ENCODE results near the gene AKAP10. TPM values are rescaled to one million over a fixed set of nuclear protein-coding genes. Genes with fewer than 3 reads are reported as not detected.
"Not testable (repeated sequence)": the region's sequence is repeated elsewhere in the genome, so short reads cannot be mapped to it uniquely, and the experiment has no call there.

The AKAP10 gene
- total RNA-seq, 4 donors from 2014 or later = 18.7 to 36.8 (median 25.3) TPM

DNA sequence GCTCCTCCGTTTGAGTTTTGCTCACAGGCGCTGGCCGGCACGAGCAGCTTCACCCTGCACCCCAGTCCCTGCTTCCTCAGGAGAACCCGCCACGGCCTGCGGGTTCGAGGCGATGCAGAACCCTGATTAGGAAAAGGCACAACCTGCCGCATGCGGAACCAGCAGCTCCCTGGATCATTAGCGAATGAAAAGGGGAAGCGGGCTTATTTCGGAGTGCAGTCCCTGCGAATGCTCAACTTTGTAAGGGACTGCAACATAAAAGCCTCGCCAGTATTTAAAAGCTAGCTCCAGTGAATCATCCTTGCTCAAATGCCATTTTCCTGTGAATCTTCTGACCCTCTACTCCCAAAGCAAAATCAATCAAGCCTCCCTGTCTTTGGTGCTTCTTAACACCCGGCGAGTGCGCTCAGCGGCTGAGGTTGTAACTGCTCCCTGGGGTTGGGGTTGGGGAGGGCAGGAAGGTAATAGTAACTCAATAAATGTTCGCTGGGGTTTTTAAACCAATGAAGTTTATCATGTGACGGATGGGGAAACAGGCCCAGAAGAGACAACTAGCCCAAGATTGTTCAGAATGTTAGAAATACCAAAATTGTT, 678 bp upstream of the AKAP10 start:
- no peak for DNase-seq
- H3K36me3 ChIP-seq = no peaks in the 10 kb centered on the region
- TF ChIP-seq POLR2AphosphoS5 (IDR thresholded peaks at IDR 0.05) (no peak), EP300 (IDR thresholded peaks at IDR 0.05; ENCODE audit: low read depth) (no peak), POLR2A (IDR thresholded peaks at IDR 0.05) (no peak)
- TF ChIP-seq, protein P1, sequence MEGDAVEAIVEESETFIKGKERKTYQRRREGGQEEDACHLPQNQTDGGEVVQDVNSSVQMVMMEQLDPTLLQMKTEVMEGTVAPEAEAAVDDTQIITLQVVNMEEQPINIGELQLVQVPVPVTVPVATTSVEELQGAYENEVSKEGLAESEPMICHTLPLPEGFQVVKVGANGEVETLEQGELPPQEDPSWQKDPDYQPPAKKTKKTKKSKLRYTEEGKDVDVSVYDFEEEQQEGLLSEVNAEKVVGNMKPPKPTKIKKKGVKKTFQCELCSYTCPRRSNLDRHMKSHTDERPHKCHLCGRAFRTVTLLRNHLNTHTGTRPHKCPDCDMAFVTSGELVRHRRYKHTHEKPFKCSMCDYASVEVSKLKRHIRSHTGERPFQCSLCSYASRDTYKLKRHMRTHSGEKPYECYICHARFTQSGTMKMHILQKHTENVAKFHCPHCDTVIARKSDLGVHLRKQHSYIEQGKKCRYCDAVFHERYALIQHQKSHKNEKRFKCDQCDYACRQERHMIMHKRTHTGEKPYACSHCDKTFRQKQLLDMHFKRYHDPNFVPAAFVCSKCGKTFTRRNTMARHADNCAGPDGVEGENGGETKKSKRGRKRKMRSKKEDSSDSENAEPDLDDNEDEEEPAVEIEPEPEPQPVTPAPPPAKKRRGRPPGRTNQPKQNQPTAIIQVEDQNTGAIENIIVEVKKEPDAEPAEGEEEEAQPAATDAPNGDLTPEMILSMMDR (IDR thresholded peaks at IDR 0.05) = no peak
- H3K4me3 ChIP-seq = peak overlapping the region; percentile 68 to 99 (median 92)
- WGBS, 2 donors (ENCODE audit: low coverage in 1 of 2) = 52 to 77% methylated on average over 7 to 22 of the region's 22 CpGs
- H3K4me1 ChIP-seq = peaks cover 15 to 22% (median 20%) of the 10 kb centered on the region in 4 donors
- no peaks in the 10 kb centered on the region for H3K9me3 ChIP-seq
- in situ Hi-C loops (cut with MboI; ENCODE audit: low pct_ligation_motif_present in 1 of 4, low pct_unique_long_range_greater_than_20kb in 1 of 4, low sequenced_read_pairs in 3 of 4) = loop anchor here in 1 of 4 donors (25.0 kb wide), 1 partner anchor 334 kb away; no protein-coding TSS in a partner anchor
- intact Hi-C loops (cut with DNase I; ENCODE audit: low total_unique reads) = no loop called here
- no peaks in the 10 kb centered on the region for H3K27me3 ChIP-seq
- peak overlapping the region; percentile 88 to 94 (median 92) for H3K27ac ChIP-seq

DNA sequence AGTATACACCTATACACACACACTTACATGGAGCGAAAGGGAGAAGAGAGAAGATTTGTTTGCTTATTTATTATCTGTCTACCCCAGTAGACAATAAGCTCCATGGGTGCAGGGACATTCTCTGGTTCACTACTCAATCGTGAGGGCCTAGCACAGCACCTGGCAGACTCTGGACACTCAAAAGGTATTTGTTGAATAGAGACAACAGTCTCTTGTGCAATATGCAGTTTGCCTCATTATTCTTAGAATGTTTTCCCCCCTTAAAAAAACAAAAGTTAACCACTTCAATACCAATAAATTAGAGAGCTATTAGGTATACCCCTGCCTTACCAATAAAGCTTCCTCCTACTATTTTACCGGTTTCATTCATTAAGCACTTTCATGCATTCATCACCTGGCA, 2.0 kb downstream of the AKAP10 start:
- intact Hi-C loops (cut with DNase I; ENCODE audit: low total_unique reads) = no loop called here
- no peak for TF ChIP-seq EP300 (IDR thresholded peaks at IDR 0.05; ENCODE audit: low read depth)
- TF ChIP-seq, protein P1 (IDR thresholded peaks at IDR 0.05) = no peak
- in situ Hi-C loops (cut with MboI; ENCODE audit: low pct_ligation_motif_present in 1 of 4, low pct_unique_long_range_greater_than_20kb in 1 of 4, low sequenced_read_pairs in 3 of 4) = loop anchor here in 1 of 4 donors (25.0 kb wide), 1 partner anchor 337 kb away; no protein-coding TSS in a partner anchor
- DNase-seq = no peak
- no peak overlapping the region for H3K27ac ChIP-seq
- no peaks in the 10 kb centered on the region for H3K9me3 ChIP-seq
- no peak overlapping the region for H3K4me3 ChIP-seq
- peaks cover 15 to 22% (median 20%) of the 10 kb centered on the region in 4 donors for H3K4me1 ChIP-seq
- WGBS, 2 donors (ENCODE audit: low coverage in 1 of 2) = 84% methylated on average over 3 of the region's 3 CpGs
- H3K36me3 ChIP-seq = no peaks in the 10 kb centered on the region
- H3K27me3 ChIP-seq = no peaks in the 10 kb centered on the region

DNA sequence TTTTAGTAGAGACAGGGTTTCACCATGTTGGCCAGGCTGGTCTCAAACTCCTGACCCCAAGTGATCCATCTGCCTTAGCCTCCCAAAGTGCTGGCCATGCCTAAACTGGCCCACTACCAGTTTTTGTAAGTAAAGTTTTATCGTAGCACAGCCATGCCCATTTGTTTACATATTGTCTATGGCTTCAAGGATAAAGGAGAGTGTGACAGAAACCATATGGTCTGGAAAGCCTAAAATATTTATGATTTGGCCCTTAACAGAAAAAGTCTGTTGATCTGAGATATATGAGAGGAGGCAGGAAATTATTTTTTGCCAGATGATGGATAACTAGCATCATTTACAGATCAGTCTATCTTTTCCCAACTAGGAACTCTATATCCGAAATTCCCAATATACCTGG, 4.5 kb downstream of the AKAP10 start:
- in situ Hi-C loops (cut with MboI; ENCODE audit: low pct_ligation_motif_present in 1 of 4, low pct_unique_long_range_greater_than_20kb in 1 of 4, low sequenced_read_pairs in 3 of 4) = no loop called here
- WGBS, 2 donors (ENCODE audit: low coverage in 1 of 2) = 83 to 95% methylated on average over 2 of the region's 2 CpGs
- TF ChIP-seq, protein P1 (IDR thresholded peaks at IDR 0.05) = no peak
- TF ChIP-seq POLR2A (IDR thresholded peaks at IDR 0.05) (no peak), POLR2AphosphoS5 (IDR thresholded peaks at IDR 0.05) (no peak), EP300 (IDR thresholded peaks at IDR 0.05; ENCODE audit: low read depth) (no peak)

DNA sequence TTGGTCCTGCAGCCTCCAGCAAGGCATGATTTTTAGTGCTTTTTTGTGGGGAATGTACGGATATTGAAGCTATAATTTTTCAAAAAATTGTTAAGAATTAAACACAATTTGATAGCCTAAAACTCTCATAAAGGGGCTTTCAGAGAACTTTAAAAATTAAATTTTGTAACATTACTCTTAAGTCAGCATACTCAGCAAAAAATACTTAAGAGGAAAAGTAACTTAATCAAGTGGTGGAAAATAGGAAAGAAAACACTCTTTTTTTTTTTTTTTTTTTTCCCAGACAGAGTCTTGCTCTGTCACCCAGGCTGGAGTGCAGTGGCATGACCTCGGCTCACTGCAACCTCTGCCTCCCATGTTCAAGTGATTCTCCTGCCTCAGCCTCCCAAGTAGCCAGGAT, 14.7 kb downstream of the AKAP10 start:
- H3K27me3 ChIP-seq; H3K4me3 ChIP-seq; DNase-seq; H3K9me3 ChIP-seq; in situ Hi-C loops (cut with MboI; ENCODE audit: low pct_ligation_motif_present in 1 of 4, low pct_unique_long_range_greater_than_20kb in 1 of 4, low sequenced_read_pairs in 3 of 4); H3K27ac ChIP-seq; H3K4me1 ChIP-seq; intact Hi-C loops (cut with DNase I; ENCODE audit: low total_unique reads): not testable (repeated sequence)
- 93 to 94% methylated on average over 2 of the region's 2 CpGs for WGBS, 2 donors (ENCODE audit: low coverage in 1 of 2)
- peaks cover 0 to 45% (median 15%) of the 10 kb centered on the region in 4 donors for H3K36me3 ChIP-seq

More for the DNA sequence above, 4.5 kb downstream of the AKAP10 start:
- H3K4me1 ChIP-seq = peaks cover 9 to 17% (median 12%) of the 10 kb centered on the region in 4 donors
- DNase-seq = no peak
- no peaks in the 10 kb centered on the region for H3K9me3 ChIP-seq
- no peak overlapping the region for H3K27ac ChIP-seq
- peaks cover 0 to 9% (median 2%) of the 10 kb centered on the region in 4 donors for H3K36me3 ChIP-seq
- H3K4me3 ChIP-seq = no peak overlapping the region
- intact Hi-C loops (cut with DNase I; ENCODE audit: low total_unique reads) = no loop called here
- no peaks in the 10 kb centered on the region for H3K27me3 ChIP-seq

DNA sequence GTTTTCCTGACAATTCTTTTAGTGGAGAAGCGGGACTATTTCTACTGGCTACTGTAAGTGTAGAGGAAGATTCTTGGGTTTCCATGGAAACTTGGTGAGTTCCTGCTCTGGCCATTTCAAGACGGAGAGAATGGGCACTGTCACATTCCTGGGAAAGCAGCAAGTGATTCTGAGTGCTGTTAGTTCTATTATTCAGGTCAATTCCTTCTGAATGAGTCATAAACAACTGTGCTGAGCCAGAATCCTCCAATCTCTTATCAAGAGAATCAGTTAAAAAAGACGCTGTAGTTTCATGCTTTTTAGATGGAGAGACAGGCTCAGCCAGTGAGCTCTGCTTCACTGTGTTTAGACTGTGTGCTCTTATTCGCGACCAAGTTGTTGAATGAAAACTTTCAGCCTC, 19.6 kb downstream of the AKAP10 start:
- H3K27ac ChIP-seq = no peak overlapping the region
- H3K4me1 ChIP-seq = peaks cover 0 to 12% (median 3%) of the 10 kb centered on the region in 4 donors
- no peak for DNase-seq
- in situ Hi-C loops (cut with MboI; ENCODE audit: low pct_ligation_motif_present in 1 of 4, low pct_unique_long_range_greater_than_20kb in 1 of 4, low sequenced_read_pairs in 3 of 4) (no loop called here), intact Hi-C loops (cut with DNase I; ENCODE audit: low total_unique reads) (no loop called here)
- WGBS, 2 donors (ENCODE audit: low coverage in 1 of 2) = 66 to 77% methylated on average over 5 of the region's 5 CpGs
- TF ChIP-seq POLR2A (IDR thresholded peaks at IDR 0.05) = no peak
- no peak for TF ChIP-seq EP300 (IDR thresholded peaks at IDR 0.05; ENCODE audit: low read depth)
- TF ChIP-seq, protein P1 (IDR thresholded peaks at IDR 0.05) = no peak
- TF ChIP-seq POLR2AphosphoS5 (IDR thresholded peaks at IDR 0.05) = no peak
- H3K27me3 ChIP-seq = no peaks in the 10 kb centered on the region
- no peaks in the 10 kb centered on the region for H3K9me3 ChIP-seq
- no peak overlapping the region for H3K4me3 ChIP-seq
- peaks cover 0 to 37% (median 16%) of the 10 kb centered on the region in 4 donors for H3K36me3 ChIP-seq
